ENCODE data around the gene HBM. TPM values are rescaled to one million over a fixed set of nuclear protein-coding genes. Genes with fewer than 3 reads are reported as not detected.
"Not testable (repeated sequence)": the region's sequence is repeated elsewhere in the genome, so short reads cannot be mapped to it uniquely, and the experiment has no call there.

HBM gene
- polyA plus RNA-seq, 1 donor = 9.6 TPM

DNA sequence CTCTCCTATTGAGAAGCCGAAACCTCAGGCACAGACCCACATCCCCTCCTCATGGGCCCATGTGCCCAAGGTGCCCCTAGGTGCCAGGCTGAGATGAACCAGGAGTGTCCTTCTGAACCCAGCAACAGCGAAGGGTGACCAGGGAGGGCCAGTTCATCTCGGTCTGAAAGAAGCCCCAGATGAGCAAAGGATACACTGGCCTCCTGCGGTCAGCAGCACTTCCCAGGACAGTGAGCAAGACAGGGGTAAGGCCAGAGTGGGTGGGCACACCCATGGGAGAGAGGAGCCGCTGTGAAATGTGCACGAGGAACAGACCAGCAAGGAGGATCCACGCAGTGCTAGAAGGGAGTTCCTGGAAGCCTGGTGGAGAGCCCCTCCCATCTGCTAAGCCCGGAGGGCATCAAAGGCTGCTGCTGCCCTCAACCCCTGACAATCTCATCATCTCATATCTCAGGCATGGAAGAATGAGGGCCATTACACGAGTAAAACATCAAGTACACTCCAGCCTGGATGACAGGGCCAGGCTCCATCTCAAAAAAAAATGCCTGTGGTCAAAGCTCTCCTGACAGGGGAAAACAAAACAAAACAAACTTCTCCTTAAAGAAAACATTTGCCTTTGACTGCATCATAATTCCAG, 16.6 kb upstream of the HBM start:
- DNase-seq = no peak

DNA sequence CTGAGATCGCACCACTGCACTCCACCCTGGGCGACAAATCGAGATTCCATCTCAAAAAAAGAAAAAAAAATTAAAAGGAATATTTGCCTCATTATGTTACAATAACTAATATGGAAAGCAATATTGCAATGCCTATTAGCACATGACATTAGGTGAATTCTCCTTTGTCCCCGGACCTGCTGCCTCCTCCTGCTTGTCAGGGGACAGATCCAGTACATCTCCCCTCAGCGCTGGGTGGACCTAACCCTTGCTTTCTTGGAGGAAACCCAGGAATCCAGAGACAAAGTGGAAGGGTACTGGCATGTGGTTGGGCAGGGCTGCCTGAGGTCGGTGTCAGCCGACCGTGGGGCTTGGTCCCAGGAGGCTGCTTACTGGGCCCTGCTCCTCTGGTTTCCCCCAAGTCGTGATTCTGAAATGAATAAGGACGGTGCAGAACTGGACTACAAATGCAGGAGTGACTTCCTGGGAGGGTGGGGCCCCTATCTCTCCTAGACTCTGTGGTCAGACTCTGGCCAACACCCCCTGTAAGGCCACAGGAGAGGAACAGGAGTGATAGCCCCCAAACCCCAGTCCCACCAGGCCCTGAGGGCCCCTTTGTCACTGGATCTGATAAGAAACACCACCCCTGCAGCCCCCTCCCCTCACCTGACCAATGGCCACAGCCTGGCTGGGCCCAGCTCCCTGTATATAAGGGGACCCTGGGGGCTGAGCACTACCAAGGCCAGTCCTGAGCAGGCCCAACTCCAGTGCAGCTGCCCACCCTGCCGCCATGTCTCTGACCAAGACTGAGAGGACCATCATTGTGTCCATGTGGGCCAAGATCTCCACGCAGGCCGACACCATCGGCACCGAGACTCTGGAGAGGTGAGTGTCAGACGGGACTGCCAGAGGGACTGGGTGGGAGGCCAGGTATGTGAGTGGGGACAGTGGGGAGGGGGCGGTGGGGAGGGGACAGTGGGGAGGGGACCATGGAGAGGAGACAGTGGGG, 13.3 kb upstream of the HBM start, which contains the start of gene HBZ:
HBZ (plus strand) TSS at position 504 of the 988 bp plus-strand sequence; CDS start at position 770, 266 bp downstream.
- no peak for DNase-seq

- not testable (repeated sequence) for DNase-seq
Measured at GRCh38 chr16:153129-153521, 12.7 kb upstream of the HBM start.

DNA sequence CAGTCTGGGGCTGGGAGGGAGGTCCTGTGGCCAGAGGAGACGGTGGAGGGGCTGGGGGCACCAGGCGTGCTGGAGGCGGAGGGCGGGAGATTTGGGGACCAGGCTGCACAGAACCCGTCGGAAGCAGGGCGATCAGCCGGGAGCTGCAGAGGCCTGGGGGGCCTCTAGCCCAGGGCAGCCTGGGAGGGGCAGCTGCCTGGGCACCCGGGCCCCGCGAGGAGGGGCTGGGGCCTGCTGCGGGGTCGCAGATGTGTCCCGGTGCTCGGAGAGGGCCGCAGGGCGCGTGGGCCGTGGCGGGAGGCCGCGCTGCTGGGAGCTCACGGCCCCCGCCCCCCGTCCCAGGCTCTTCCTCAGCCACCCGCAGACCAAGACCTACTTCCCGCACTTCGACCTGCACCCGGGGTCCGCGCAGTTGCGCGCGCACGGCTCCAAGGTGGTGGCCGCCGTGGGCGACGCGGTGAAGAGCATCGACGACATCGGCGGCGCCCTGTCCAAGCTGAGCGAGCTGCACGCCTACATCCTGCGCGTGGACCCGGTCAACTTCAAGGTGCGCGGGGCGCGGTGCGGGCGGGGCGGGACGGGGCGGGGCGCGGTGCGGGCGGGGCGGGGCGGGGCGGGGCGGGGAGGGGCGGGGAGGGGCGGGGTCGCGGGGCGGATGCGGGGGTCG, 12.1 kb upstream of the HBM start:
- not testable (repeated sequence) for DNase-seq

DNA sequence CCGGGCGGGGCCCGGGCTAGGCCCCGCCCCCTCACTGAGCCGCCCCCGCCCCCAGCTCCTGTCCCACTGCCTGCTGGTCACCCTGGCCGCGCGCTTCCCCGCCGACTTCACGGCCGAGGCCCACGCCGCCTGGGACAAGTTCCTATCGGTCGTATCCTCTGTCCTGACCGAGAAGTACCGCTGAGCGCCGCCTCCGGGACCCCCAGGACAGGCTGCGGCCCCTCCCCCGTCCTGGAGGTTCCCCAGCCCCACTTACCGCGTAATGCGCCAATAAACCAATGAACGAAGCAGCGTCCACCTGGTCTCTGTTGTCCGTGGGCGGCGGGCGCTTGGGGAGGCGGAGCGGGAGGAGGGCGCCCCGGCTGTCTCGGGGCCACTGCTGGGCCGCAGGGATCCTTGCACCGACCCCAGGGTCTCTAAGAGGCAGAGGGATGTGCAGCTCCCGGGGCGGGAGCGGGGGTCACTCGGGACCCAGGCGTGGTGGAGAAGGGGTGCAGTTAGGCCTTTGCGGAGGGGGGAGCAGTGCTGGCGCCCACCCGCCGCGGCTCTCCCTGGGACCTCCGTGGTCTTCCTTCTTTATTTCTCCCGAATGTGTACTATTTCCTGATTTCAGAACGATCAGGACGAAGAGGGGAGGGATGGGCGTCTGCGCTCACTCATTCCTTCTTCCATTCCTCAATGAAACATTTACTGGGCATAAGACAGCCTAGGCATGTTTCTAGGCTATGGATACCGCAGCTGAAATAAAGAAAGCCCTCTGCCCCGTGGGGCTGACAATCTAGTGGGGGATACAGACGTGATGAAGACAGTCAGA, 11.4 kb upstream of the HBM start:
- DNase-seq = peak; percentile 42

GRCh38 chr16:155031-155398, 10.8 kb upstream of the HBM start:
- no peak for DNase-seq

- DNase-seq = no peak
Measured at GRCh38 chr16:159136-159849, 6.5 kb upstream of the HBM start.

GRCh38 chr16:160242-160641, 5.5 kb upstream of the HBM start:
- not testable (repeated sequence) for DNase-seq

DNA sequence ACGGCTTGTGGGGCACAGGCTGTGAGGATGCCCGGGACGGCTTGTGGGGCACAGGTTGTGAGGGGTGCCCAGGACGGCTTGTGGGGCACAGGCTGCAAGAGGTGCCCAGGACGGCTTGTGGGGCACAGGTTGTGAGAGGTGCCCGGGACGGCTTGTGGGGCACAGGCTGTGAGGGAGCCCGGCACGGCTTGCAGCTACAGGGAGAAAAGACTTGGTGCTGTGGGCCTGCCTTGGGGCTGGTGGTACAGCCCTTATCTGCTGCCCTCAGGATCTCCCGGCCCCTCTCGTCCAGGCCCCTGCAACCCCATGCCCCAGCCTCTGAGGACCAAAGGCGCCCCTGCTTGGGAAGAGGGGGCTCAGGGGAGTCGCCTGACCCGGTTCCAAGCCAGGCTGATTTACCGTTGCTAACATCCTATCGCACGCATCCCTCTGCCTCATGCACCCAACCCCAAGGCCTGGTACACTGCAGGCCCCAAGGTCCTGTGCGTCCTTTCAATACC, 5.0 kb upstream of the HBM start:
- no peak for DNase-seq

- no peak for DNase-seq
Measured at GRCh38 chr16:162271-162991, 3.3 kb upstream of the HBM start.

- DNase-seq = not testable (repeated sequence)
Measured at GRCh38 chr16:163139-163538, 2.6 kb upstream of the HBM start.

- DNase-seq = not testable (repeated sequence)
Measured at GRCh38 chr16:163696-164095, 2.1 kb upstream of the HBM start.

DNA sequence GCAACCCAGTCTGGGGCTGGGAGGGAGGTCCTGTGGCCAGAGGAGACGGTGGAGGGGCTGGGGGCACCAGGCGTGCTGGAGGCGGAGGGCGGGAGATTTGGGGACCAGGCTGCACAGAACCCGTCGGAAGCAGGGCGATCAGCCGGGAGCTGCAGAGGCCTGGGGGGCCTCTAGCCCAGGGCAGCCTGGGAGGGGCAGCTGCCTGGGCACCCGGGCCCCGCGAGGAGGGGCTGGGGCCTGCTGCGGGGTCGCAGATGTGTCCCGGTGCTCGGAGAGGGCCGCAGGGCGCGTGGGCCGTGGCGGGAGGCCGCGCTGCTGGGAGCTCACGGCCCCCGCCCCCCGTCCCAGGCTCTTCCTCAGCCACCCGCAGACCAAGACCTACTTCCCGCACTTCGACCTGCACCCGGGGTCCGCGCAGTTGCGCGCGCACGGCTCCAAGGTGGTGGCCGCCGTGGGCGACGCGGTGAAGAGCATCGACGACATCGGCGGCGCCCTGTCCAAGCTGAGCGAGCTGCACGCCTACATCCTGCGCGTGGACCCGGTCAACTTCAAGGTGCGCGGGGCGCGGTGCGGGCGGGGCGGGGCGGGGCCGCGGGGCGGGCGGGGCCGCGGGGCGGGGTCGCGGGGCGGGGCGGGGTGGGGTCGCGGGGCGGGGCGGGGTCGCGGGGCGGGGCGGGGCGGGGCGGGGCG, 1.5 kb upstream of the HBM start:
- DNase-seq = not testable (repeated sequence)

DNA sequence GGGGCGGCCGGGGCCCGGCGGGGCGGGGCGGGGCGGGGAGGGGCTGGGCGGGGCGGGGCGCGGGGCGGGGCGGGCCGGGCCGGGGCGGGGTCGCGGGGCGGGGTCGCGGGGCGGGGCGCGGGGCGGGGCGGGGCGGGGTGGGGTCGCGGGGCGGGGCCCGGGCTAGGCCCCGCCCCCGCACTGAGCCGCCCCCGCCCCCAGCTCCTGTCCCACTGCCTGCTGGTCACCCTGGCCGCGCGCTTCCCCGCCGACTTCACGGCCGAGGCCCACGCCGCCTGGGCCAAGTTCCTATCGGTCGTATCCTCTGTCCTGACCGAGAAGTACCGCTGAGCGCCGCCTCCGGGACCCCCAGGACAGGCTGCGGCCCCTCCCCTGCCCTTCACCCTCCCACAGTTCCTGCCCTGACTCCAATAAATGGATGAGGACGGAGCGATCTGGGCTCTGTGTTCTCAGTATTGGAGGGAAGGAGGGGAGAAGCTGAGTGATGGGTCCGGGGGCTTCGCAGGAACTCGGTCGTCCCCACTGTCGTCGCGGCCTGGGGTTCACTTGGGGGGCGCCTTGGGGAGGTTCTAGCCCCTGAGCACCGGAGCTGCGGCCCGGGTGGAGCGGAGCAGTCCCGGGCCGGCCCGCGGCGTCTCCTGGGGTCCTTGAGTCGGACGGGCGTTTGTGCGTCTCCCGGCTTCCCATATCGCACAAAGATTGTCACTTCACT, 795 bp upstream of the HBM start:
- DNase-seq = no peak

- DNase-seq = no peak
Measured at GRCh38 chr16:166375-167121, 770 bp downstream of the HBM start.

- no peak for DNase-seq
Measured at GRCh38 chr16:167122-167690, 1.4 kb downstream of the HBM start.

DNA sequence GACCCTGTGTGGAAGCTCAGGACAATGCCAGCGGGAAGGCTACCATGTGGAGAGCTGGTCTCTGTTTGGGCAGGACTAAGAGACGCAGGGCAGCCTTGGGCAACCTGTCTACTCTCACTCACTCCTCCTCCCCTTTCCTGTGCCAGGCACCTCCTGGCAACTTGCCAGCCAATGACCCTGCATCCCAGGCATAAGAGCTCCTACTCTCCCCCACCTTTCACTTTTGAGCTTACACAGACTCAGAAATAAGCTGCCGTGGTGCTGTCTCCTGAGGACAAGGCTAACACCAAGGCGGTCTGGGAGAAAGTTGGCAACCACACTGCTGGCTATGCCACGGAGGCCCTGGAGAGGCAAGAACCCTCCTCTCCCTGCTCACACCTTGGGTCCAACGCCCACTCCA, 2.6 kb downstream of the HBM start:
- DNase-seq = no peak

GRCh38 chr16:169014-169413, 3.2 kb downstream of the HBM start:
- DNase-seq = no peak

Measured in hindlimb muscle (tissue), 1 donor.